Measurements from ENCODE around the gene GABBR2. TPM values are rescaled to one million over a fixed set of nuclear protein-coding genes. Genes with fewer than 3 reads are reported as not detected.

The GABBR2 gene
- total RNA-seq (ENCODE audit: low replicate concordance) = 0.23 TPM in 1 of 2 replicates, not detected in the other

GRCh38 chr9:98708933-98709911 lies at the start of gene GABBR2:
TSS of gene GABBR2 (minus strand) at chr9:98708935. CDS start at chr9:98708737, 198 bp downstream.

GRCh38 chr9:98255578-98256296 lies 453.0 kb downstream of the GABBR2 start, which contains the start of gene TBC1D2:
TSS of gene TBC1D2 (minus strand) at chr9:98255649. CDS start at chr9:98255541, 108 bp downstream.

Other genes with a start within 250 kb of the GABBR2 start
- 10.6 and 11.1 TPM in 2 replicates for gene ANKS6, start 87.6 kb upstream of the GABBR2 start, total RNA-seq (ENCODE audit: low replicate concordance)
- 2.2 and 13.6 TPM in 2 replicates for gene GALNT12, start 98.7 kb upstream of the GABBR2 start, total RNA-seq (ENCODE audit: low replicate concordance)
- gene COL15A1, start 235.0 kb upstream of the GABBR2 start, total RNA-seq (ENCODE audit: low replicate concordance) = 18.2 and 130 TPM in 2 replicates